Stimulated activated CD8-positive, alpha-beta memory T cell treated with anti-CD3 and anti-CD28 coated beads, Interleukin-15, amount 100 ng/mL, for 1 hour (primary cell): ENCODE results near the gene MLF1.
A peak's percentile ranks its signal among the peaks of the same experiment; 100 is the strongest.

Source experiments
- DNase-seq: peaks from one replicate; pipeline ENCODE4 v3.0.0-alpha.2; 2020; ENCODE audit warnings: low read depth

The MLF1 gene

DNA sequence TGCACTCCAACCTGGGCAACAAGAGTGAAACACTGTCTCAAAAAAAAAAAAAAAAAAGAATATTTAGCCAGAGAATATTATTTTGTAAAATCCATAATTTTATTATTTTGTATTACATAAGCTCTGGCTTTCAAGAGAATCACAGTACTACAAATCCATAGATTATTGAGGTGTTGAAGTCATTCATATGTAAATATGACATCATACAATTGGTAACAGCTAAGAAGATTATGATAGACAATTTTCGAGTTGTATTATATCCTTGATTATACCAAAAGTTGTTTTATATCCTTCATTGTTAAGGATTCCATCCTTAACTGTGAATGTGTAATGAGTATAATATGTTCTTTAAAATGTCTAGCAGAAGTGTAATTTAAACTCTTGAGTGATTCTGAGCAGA, 3.7 kb downstream of the MLF1 start:
- DNase-seq = no peak

- DNase-seq = no peak
Measured at GRCh38 chr3:158590223-158590622, 19.2 kb downstream of the MLF1 start.

DNA sequence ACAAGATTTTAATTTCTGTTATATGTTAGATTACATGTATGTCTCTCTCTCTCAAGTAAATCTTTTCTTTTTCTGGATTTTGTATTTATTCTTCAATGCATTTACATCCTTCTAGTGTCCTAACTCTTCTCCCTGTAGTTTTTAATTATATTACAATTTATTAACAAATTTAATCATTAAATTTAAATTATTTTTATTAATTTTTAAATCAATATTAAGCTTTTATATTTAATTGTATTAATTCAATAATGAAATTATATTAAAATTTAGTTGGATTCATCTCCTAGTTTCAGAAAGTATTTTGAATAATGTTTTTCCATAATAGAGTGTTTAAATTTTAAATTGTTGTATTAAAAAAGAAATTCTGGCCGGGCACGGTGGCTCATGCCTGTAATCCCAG, 29.8 kb downstream of the MLF1 start:
- no peak for DNase-seq

DNA sequence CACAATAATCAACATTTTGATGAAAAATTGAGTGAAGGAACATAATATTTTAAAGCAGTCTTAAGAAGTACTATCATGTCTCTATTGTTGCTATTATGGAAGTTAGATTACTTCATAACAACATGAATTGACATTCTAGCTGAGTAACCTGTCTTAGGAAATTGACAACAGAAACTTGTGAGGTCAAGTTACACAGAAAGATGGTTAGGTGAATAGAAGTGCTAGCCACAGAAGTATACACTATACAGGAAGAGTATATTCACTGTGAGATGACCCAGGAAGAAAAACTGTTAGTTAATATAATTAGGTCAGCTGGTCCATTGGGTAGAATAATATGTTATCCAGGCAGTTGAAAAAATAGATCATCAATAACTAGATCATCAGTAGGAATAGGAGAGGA, 31.2 kb downstream of the MLF1 start:
- no peak for DNase-seq

- DNase-seq = no peak
Measured at GRCh38 chr3:158617982-158618875, 47.2 kb downstream of the MLF1 start.

DNA sequence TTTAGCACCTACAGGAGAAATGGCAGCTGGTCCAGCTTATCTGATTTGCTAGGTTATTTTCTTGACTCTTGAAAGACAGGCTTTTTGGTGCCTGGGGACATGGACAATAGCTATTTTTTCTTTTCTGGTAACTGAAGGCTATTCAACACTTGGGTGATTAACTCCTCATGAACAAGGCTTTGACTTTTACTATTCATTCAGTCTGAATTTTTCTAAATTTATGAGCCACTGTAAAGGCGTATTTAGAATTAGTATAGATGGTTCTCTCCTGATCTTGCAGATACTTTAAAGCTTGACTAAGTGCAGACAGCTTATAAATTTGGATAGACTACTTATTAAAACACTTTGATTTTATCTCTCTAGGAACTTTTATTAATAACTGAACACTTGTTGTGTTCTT, 54.9 kb downstream of the MLF1 start:
- no peak for DNase-seq

DNA sequence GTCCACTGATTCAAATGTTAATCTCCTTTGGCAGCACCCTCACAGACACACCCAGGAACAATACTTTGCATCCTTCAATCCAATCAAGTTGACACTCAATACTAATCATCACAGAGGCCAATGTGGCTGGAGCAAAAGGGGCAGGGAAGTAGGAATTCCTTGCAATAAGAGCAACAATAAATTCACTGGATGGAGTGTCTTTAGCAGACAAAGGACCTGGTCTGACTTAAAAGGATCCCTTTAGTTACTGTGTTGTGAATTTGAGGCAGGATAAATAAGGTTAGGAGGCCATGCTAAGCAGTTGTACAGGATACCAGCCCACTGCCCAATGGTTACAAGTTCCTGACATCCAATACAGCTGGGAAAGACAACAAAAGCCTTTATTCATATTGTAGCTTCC, 61.0 kb downstream of the MLF1 start:
- no peak for DNase-seq

DNA sequence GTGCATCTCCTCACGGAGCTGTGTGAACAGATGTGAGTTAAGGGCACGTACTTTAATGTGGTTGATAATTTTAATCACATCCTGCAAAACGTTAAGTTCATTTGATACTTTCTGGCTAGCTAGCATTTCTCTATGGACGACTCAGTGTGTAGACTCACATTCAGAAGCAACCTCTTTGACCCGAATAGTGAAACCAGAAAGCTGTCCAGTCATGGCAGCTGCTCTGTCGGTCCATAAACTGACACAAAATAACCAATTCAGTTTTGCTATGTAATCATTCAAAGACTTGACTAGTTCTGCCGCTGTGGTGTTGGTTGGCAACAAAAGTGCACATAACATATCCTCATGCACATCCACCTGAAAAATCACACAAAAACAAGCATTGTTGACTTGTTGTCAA, 69.7 kb downstream of the MLF1 start:
- no peak for DNase-seq

GRCh38 chr3:158642005-158642404, 71.0 kb downstream of the MLF1 start:
- no peak for DNase-seq

DNA sequence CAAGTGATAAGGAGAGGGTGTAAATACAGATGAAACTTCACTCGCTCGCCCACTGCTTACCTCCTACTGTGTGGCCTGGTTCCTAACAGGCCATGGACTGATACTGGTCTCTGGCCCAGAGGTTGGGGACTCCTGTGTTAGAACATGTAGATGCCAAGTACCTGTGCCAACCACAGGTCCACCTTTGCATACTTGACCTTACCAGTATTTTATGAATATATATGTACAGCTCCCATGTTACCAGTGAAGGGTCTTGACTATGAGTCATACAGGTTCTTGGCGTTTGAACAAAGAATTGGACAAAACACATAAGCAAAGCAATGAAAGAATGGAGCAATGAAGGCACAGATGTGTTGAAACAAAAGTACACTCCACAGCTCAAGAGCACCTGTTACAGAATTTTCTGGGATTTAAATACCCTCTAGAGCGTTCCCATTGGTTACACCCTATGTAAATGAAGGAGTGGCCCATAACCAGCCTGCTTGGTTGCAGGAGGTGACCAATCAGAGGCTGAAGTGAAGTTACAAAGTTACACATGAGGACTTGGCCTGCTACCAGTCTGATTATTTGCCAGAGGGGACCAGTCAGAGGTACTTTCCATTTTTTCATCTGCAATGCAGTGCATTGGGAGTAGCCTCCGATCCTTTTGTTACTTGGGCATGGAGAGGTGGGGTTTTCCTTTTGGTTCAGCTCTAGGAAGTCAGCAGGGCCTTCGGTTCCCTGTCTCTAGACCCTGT, 71.6 kb downstream of the MLF1 start:
- no peak for DNase-seq

DNA sequence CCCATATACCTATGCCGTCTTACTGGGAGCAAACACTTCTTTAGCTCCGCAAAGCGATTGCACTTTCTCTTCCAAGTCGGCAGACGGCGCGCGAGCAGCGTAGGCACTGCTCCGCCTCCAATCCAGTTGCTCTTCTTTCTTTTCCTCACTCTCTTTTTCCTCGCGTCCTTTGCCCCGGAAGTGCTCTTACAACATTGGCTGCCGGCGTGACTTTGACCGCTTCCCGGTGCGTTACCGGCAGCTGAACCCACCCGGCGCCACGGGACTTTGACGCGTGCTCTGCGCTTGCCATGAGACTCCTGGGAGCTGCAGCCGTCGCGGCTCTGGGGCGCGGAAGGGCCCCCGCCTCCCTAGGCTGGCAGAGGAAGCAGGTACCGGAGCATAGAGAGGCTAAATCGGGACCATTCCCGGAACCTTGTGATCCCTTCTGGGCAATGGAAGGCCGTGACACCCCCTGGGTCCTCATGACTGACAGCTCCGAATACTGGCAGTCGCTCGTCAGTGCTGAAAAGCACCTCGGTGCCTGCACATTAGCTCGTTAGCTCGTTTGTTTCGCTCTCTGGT, 73.4 kb downstream of the MLF1 start, which contains the start of gene GFM1:
TSS of gene GFM1 (plus strand) at position 183 of the 564 bp plus-strand sequence. CDS start at position 291, 108 bp downstream.
- DNase-seq = peak; percentile 71

DNA sequence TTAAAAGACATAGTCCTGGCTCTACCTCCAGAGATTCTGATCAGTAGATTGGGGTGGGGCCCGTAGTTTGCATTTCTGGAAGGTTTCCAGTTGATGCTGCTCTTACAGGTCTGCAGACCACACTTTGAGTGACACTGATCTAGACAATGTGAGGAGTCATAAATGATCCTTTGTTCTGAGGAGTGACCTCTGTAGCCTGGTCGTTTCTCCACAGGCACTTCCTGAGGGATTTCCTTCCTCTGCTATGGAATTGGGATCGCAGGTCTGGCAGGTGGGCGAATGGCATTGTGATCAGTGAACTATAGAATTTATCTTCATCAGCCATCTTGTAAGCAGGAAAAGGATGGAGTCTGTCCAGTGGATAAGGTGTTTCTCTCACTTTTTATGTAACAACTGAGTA, 78.8 kb downstream of the MLF1 start:
- no peak for DNase-seq

DNA sequence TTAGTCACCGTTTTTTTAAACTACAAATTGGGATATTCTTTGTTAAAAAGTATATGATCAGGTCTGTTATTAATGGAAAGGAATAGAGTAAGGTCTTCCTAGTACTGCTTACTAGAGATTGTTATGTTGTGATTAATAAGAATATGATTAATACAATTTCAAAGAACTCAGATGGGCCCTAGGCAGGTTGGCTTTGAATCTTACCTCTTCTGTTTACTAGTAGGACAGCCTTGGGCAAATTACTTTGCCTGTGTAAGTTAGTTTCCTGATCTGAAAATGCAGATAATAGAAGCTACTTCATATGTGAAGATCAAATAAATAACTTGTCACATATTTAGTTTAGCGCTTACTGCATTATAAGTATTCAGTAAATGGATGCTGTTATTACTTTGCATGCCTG, 80.2 kb downstream of the MLF1 start:
- DNase-seq = no peak

- no peak for DNase-seq
Measured at GRCh38 chr3:158652463-158652862, 81.5 kb downstream of the MLF1 start.
